Right atrium auricular region (tissue), 2 donors: ENCODE measurements around the gene RAB8B. TPM values are rescaled to one million over a fixed set of nuclear protein-coding genes. Genes with fewer than 3 reads are reported as not detected.
"Not testable (repeated sequence)": the region's sequence is repeated elsewhere in the genome, so short reads cannot be mapped to it uniquely, and the experiment has no call there.

Experiments used
- DNase-seq: peaks from one replicate; pipeline ENCODE4 v3.0.0-alpha.2; 2019; ENCODE audit warnings: low spot score
- H3K27ac ChIP-seq, 2 donors: fragments of 200-600 bp; sonication (generic); 1 replicate in 1 of 2; 2 replicates in 1 of 2; pipeline ENCODE4 v1.5.1; 2016 to 2019
- H3K27me3 ChIP-seq, 2 donors: fragments of 200-600 bp; sonication (generic); one replicate each; pipeline versions ENCODE4 v1.5.1 to v1.6.0; 2017 to 2019
- H3K36me3 ChIP-seq: fragments of 200-600 bp; sonication (generic); one replicate; pipeline ENCODE4 v1.5.1; 2016
- H3K4me1 ChIP-seq, 2 donors: fragments of 200-600 bp; sonication (generic); one replicate each; pipeline versions ENCODE4 v1.5.1 to v1.6.0; 2017 to 2019
- H3K4me3 ChIP-seq, 2 donors: fragments of 200-600 bp; sonication (generic); 1 replicate in 1 of 2; 2 replicates in 1 of 2; pipeline ENCODE4 v1.5.1; 2017 to 2019; ENCODE audit warnings: mild to moderate bottlenecking in 1 of 2, moderate library complexity in 1 of 2
- H3K9me3 ChIP-seq, 2 donors: fragments of 200-600 bp; sonication (generic); one replicate each; pipeline ENCODE4 v1.5.1; 2019
- CTCF ChIP-seq, 2 donors: fragments of 200-600 bp; sonication (generic); IDR thresholded peaks; one replicate each; pipeline ENCODE4 v1.5.1; 2019; ENCODE audit warnings: antibody characterized with exemption in 2 of 2
- total RNA-seq, 2 donors: library from RNA; depleted of rRNA; stranded (reverse); fragments of >200 nt; gene quantifications; one replicate each; pipeline ENCODE4 v1.1.0, GENCODE V29; 2016

RAB8B gene
- total RNA-seq, 2 donors from 2014 or later = 10.2 to 19.3 TPM

DNA sequence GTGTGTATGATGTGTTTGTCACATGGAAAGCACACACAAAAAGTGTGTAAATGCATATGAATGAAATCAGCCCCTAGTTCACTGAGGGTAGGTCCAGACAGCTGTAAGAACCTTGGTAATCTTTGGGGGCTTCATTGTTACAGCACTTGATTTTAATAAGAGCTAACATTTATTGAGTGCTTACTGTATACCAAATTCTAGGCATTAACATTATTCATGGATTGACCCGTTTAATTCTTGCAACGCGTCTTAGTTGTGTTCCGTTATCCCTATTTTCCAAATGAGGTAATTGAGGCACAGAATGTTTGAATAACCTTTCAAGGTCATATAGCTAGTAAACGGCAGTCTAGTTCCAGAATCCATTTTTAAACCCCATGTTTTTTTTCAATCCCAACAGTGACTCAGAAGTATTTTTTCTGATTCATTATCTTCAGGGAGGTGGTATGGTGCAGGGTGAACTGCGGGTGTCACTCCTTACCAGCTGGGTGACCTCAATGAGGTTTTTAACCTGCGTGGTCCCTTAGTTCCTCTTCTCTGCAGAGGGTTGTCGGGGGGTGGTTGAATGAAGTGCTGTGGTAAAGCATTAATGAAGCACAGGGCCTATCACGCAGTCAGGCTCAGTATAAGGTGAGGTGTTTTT is 14.2 kb downstream of the RAB8B start:
- H3K4me3 ChIP-seq = no peak overlapping the region

DNA sequence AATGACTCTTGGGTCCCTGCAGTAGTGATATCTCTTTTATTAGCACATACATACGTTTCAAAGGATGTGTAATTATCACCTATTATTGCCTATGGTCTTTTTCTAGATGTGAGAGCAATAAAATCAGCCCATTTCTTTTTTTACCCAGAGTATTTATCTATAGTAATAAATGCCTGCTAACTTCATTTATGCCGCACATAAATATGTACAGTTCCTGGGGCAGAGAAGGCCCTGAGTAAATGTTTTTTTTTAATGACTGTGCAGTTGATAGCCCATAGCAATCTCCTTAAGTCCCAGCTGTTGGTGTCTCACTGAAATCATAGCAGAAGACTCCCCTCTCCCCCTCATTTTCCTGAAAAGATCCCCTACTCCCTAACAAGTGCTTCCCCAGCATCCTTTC is 16.7 kb downstream of the RAB8B start:
- H3K9me3 ChIP-seq = no peaks in the 10 kb centered on the region
- peaks cover 0 to 20% of the 10 kb centered on the region in 2 donors for H3K4me1 ChIP-seq
- H3K27me3 ChIP-seq = no peaks in the 10 kb centered on the region
- TF ChIP-seq CTCF (IDR thresholded peaks at IDR 0.05) = no peak
- DNase-seq = no peak
- H3K27ac ChIP-seq = no peak overlapping the region
- no peak overlapping the region for H3K4me3 ChIP-seq
- no peaks in the 10 kb centered on the region for H3K36me3 ChIP-seq

More for the DNA sequence above, 14.2 kb downstream of the RAB8B start:
- no peak for TF ChIP-seq CTCF (IDR thresholded peaks at IDR 0.05)
- DNase-seq = no peak
- Histone ChIP-seq H3K36me3 (no peaks in the 10 kb centered on the region), H3K27me3 (no peaks in the 10 kb centered on the region), H3K27ac (no peak overlapping the region), H3K4me1 (peaks cover 0 to 13% of the 10 kb centered on the region in 2 donors), H3K9me3 (no peaks in the 10 kb centered on the region)

GRCh38 chr15:63208824-63209223 is 19.4 kb downstream of the RAB8B start:
- not testable (repeated sequence) for H3K9me3 ChIP-seq, H3K36me3 ChIP-seq, H3K4me3 ChIP-seq, DNase-seq, H3K27ac ChIP-seq, H3K27me3 ChIP-seq
- H3K4me1 ChIP-seq = peaks cover 0 to 27% of the 10 kb centered on the region in 2 donors

- H3K36me3 ChIP-seq = no peaks in the 10 kb centered on the region
- DNase-seq = no peak
- TF ChIP-seq CTCF (IDR thresholded peaks at IDR 0.05) = no peak
- peaks cover 0 to 27% of the 10 kb centered on the region in 2 donors for H3K4me1 ChIP-seq
- peak overlapping the region; percentile 17 to 20 for H3K27ac ChIP-seq
- no peaks in the 10 kb centered on the region for H3K9me3 ChIP-seq
- H3K4me3 ChIP-seq = no peak overlapping the region
- H3K27me3 ChIP-seq = no peaks in the 10 kb centered on the region
Measured at GRCh38 chr15:63210151-63211091, 21.0 kb downstream of the RAB8B start.

- Histone ChIP-seq H3K27me3 (no peaks in the 10 kb centered on the region), H3K36me3 (no peaks in the 10 kb centered on the region), H3K9me3 (no peaks in the 10 kb centered on the region), H3K4me1 (peaks cover 0 to 27% of the 10 kb centered on the region in 2 donors), H3K4me3 (no peak overlapping the region), H3K27ac (peak overlapping the region; percentile 37 to 62)
- DNase-seq = no peak
- no peak for TF ChIP-seq CTCF (IDR thresholded peaks at IDR 0.05)
Measured at GRCh38 chr15:63211092-63211490, 21.7 kb downstream of the RAB8B start.

GRCh38 chr15:63211549-63211948 is 22.1 kb downstream of the RAB8B start:
- Histone ChIP-seq H3K9me3 (no peaks in the 10 kb centered on the region), H3K36me3 (no peaks in the 10 kb centered on the region), H3K27ac (peak overlapping the region; percentile 37 to 62), H3K27me3 (no peaks in the 10 kb centered on the region), H3K4me3 (no peak overlapping the region), H3K4me1 (peaks cover 0 to 27% of the 10 kb centered on the region in 2 donors)
- TF ChIP-seq CTCF (IDR thresholded peaks at IDR 0.05) = no peak
- no peak for DNase-seq
